HepG2 (cell line): ENCODE data around the gene GJA3. TPM values are rescaled to one million over a fixed set of nuclear protein-coding genes. Genes with fewer than 3 reads are reported as not detected.

Experiments used
- CAMTA2 ChIP-seq: sonication (generic); formaldehyde crosslinking; IDR thresholded peaks from 2 replicates; pipeline ENCODE4 v1.4.0; 2020; ENCODE audit warnings: mild to moderate bottlenecking, missing genetic modification reagents, borderline replicate concordance
- CREB1 ChIP-seq, 2 experiments: fragments of 450-650 bp in 1 of 2; IDR thresholded peaks; 2 replicates each; pipeline ENCODE4 v1.6.1; 2016 to 2017; ENCODE audit warnings: control low read depth in 1 of 2, mild to moderate bottlenecking in 1 of 2, missing compliant biosample characterization in 1 of 2, missing genetic modification characterization in 1 of 2
- KLF6 ChIP-seq: IDR thresholded peaks from 2 replicates; pipeline ENCODE4 v1.8.0; 2016; ENCODE audit warnings: missing biosample characterization, missing genetic modification reagents
- LCORL ChIP-seq, 2 experiments: fragments of 450-650 bp in 1 of 2; sonication (generic) in 1 of 2; formaldehyde crosslinking in 1 of 2; IDR thresholded peaks; 2 replicates each; pipeline versions ENCODE4 v1.5.0 to v1.6.1; 2017 to 2020; ENCODE audit warnings: antibody characterized with exemption in 1 of 2, missing genetic modification reagents in 1 of 2
- MED1 ChIP-seq: sonication (generic); formaldehyde crosslinking; IDR thresholded peaks from 2 replicates; pipeline ENCODE4 v1.4.0; 2020; ENCODE audit warnings: missing genetic modification reagents
- POLR2G ChIP-seq: fragments of 200-400 bp; formaldehyde crosslinking; IDR thresholded peaks from 2 replicates; pipeline ENCODE4 v1.6.1; 2018; ENCODE audit warnings: mild to moderate bottlenecking, low read depth, low read length, moderate library complexity
- SOX5 ChIP-seq: IDR thresholded peaks from 2 replicates; pipeline ENCODE4 v1.6.1; 2016; ENCODE audit warnings: borderline replicate concordance
- SOX6 ChIP-seq, 2 experiments: fragments of 450-650 bp in 1 of 2; sonication (generic) in 1 of 2; formaldehyde crosslinking in 1 of 2; IDR thresholded peaks; 2 replicates each; pipeline versions ENCODE4 v1.4.0 to v1.6.1; 2017 to 2020; ENCODE audit warnings: antibody characterized with exemption in 1 of 2, mild to moderate bottlenecking in 1 of 2, missing genetic modification reagents in 1 of 2
- TAF15 ChIP-seq: fragments of 200-400 bp; formaldehyde crosslinking; IDR thresholded peaks from one replicate; pipeline ENCODE4 v1.6.1; 2018; ENCODE audit warnings: mild to moderate bottlenecking, low read depth, low read length; ENCODE audit not compliant: poor library complexity, severe bottlenecking
- ZNF317 ChIP-seq: sonication (generic); formaldehyde crosslinking; IDR thresholded peaks from 2 replicates; pipeline ENCODE4 v1.5.0; 2020; ENCODE audit warnings: mild to moderate bottlenecking, missing genetic modification reagents
- ZNF430 ChIP-seq: sonication (generic); formaldehyde crosslinking; IDR thresholded peaks from 2 replicates; pipeline ENCODE4 v1.9.0; 2021; ENCODE audit warnings: mild to moderate bottlenecking, missing genetic modification reagents
- ZNF432 ChIP-seq: sonication (generic); formaldehyde crosslinking; IDR thresholded peaks from 2 replicates; pipeline ENCODE4 v1.5.0; 2020; ENCODE audit warnings: missing genetic modification reagents, mild to moderate bottlenecking, borderline replicate concordance
- ZNF598 ChIP-seq: sonication (generic); formaldehyde crosslinking; IDR thresholded peaks from 2 replicates; pipeline ENCODE4 v1.5.1; 2020; ENCODE audit warnings: mild to moderate bottlenecking, missing genetic modification reagents, borderline replicate concordance
- ZNF619 ChIP-seq: sonication (generic); formaldehyde crosslinking; IDR thresholded peaks from 2 replicates; pipeline ENCODE4 v1.4.0; 2020; ENCODE audit warnings: mild to moderate bottlenecking, missing genetic modification reagents
- ZNF674 ChIP-seq: sonication (generic); formaldehyde crosslinking; IDR thresholded peaks from 2 replicates; pipeline ENCODE4 v1.5.0; 2020; ENCODE audit warnings: low read depth, mild to moderate bottlenecking, missing genetic modification reagents
- ZSCAN20 ChIP-seq: sonication (generic); formaldehyde crosslinking; IDR thresholded peaks from 2 replicates; pipeline ENCODE4 v1.4.0; 2020; ENCODE audit warnings: missing genetic modification reagents, mild to moderate bottlenecking, borderline replicate concordance
- polyA plus RNA-seq, 8 experiments: library from polyadenylated mRNA; depleted of rRNA in 3 of 8; stranded (reverse) in 7 of 8; unstranded in 1 of 8; fragments of >200 nt; fragmentation: Illumina TruSeq in 4 of 8; extraction: Trizol in 4 of 8; gene quantifications; 2 replicates each; pipeline versions ENCODE4 v1.2.1 to v1.2.3, GENCODE V29; 2011 to 2016; ENCODE audit warnings: low read depth in 4 of 8, missing spikeins in 1 of 8, mixed read lengths in 1 of 8; ENCODE audit not compliant: insufficient read depth in 1 of 8
- total RNA-seq, 5 experiments: library from RNA; depleted of rRNA; stranded (reverse); fragments of >200 nt; fragmentation: Illumina TruSeq; extraction: Trizol; gene quantifications; 2 replicates each; pipeline ENCODE4 v1.2.3, GENCODE V29; 2016; ENCODE audit warnings: low read depth in 1 of 5
- TF ChIP-seq, protein P1 (sequence below): sonication (generic); IDR thresholded peaks from 2 replicates; pipeline ENCODE4 v1.6.1; 2016; ENCODE audit warnings: low read depth, borderline replicate concordance
- TF ChIP-seq, protein P2 (sequence below): IDR thresholded peaks from 2 replicates; pipeline ENCODE4 v1.6.1; 2016
- TF ChIP-seq, protein P3 (sequence below): sonication (generic); formaldehyde crosslinking; IDR thresholded peaks from 2 replicates; pipeline ENCODE4 v1.4.0; 2020; ENCODE audit warnings: low read depth, mild to moderate bottlenecking, missing genetic modification reagents
- TF ChIP-seq, protein P4 (sequence below): IDR thresholded peaks from 2 replicates; pipeline ENCODE4 v1.6.1; 2016; ENCODE audit warnings: mild to moderate bottlenecking, missing biosample characterization, missing genetic modification reagents
- TF ChIP-seq, protein P5 (sequence below): sonication (generic); formaldehyde crosslinking; IDR thresholded peaks from 2 replicates; pipeline ENCODE4 v1.8.0; 2023; ENCODE audit warnings: mild to moderate bottlenecking, missing genetic modification reagents
- TF ChIP-seq, protein P6 (sequence below): sonication (generic); formaldehyde crosslinking; IDR thresholded peaks from 2 replicates; pipeline ENCODE4 v1.4.0; 2020; ENCODE audit warnings: missing genetic modification reagents

GJA3 gene
- total and polyA plus RNA-seq, 2 of the 13 experiments (the other 11 are each of a cell fraction or from before 2014, with no cell fraction given) = 0.04 TPM

DNA sequence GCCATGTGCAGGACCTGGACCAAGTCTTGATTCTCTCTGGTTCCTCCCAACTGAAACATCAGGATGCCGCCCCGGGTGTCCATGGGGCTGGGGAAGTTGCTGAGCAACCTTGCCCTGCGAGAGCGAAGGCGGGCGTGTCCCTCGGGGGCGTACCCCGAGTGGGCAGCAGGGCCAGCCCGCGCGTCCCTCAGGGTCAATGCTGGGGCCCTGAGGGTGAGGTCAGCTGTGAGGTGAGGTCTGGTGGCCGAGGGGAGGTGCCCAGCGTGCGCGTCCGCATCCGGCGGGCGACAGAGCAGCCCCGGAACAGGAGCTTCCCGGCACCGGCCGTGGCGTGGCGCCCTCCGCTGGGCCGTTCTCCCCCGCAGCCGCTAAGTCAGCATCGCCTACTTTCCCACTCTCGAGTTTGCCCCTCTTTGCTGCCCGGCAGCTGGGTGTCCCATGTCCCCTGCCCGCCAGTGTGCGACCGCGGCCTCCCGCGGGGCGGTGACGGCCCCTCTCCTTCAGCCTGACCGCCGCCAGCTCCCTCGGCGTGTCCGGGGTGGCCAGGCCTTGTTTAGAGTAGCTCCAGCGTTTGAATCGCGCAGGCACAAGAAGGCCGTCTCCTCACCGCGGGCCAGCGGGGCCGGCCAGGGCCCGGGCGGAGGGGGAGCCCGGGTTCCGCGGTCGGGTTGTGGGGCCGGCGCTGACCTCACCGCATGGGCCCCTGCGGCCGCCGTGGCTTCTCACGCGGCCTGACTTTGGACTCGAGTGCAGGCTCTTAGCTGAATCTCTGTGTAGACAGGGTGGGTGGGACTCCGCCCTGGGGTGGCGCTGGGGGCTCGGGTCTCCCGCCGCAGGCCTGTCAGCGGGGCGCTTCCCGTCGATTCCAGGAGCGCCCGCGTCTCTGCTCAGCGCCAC, 33.0 kb downstream of the GJA3 start (continued):
- 0 out of 2 replicates have a peak, but pooled peaks have one; percentile 22 for TF ChIP-seq CREB1 (IDR thresholded peaks at IDR 0.05)
- TF ChIP-seq CREB1 (CRISPR knock-in tag; IDR thresholded peaks at IDR 0.05) = no peak
- no peak for TF ChIP-seq TAF15
- TF ChIP-seq ZNF619 = peak; percentile 49; the same call in 1 of the 2 replicates
- TF ChIP-seq ZSCAN20 (CRISPR knock-in tag) = peak; percentile 90; the same call in 1 of the 2 replicates
- TF ChIP-seq ZNF317 = no peak
- TF ChIP-seq LCORL (IDR thresholded peaks at IDR 0.05) = no peak
- peak; percentile 75 for TF ChIP-seq LCORL (CRISPR knock-in tag; IDR thresholded peaks at IDR 0.05)
- TF ChIP-seq KLF6 = no peak
- no peak for TF ChIP-seq SOX5
- TF ChIP-seq SOX6 (IDR thresholded peaks at IDR 0.05) = no peak
- TF ChIP-seq SOX6 (CRISPR knock-in tag; IDR thresholded peaks at IDR 0.05) = peak; percentile 69
- TF ChIP-seq, protein P1, sequence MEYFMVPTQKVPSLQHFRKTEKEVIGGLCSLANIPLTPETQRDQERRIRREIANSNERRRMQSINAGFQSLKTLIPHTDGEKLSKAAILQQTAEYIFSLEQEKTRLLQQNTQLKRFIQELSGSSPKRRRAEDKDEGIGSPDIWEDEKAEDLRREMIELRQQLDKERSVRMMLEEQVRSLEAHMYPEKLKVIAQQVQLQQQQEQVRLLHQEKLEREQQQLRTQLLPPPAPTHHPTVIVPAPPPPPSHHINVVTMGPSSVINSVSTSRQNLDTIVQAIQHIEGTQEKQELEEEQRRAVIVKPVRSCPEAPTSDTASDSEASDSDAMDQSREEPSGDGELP = peak; percentile 90; the same call in 1 of the 2 replicates
- TF ChIP-seq ZNF598 (CRISPR knock-in tag) = peak; percentile 73
- no peak for TF ChIP-seq ZNF432
- TF ChIP-seq, protein P2, sequence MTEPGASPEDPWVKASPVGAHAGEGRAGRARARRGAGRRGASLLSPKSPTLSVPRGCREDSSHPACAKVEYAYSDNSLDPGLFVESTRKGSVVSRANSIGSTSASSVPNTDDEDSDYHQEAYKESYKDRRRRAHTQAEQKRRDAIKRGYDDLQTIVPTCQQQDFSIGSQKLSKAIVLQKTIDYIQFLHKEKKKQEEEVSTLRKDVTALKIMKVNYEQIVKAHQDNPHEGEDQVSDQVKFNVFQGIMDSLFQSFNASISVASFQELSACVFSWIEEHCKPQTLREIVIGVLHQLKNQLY (CRISPR knock-in tag) = no peak
- TF ChIP-seq ZNF430 = peak; percentile 82; the same call in 1 of the 2 replicates
- TF ChIP-seq POLR2G = peak; percentile 81
- TF ChIP-seq, protein P3, sequence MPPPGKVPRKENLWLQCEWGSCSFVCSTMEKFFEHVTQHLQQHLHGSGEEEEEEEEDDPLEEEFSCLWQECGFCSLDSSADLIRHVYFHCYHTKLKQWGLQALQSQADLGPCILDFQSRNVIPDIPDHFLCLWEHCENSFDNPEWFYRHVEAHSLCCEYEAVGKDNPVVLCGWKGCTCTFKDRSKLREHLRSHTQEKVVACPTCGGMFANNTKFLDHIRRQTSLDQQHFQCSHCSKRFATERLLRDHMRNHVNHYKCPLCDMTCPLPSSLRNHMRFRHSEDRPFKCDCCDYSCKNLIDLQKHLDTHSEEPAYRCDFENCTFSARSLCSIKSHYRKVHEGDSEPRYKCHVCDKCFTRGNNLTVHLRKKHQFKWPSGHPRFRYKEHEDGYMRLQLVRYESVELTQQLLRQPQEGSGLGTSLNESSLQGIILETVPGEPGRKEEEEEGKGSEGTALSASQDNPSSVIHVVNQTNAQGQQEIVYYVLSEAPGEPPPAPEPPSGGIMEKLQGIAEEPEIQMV (CRISPR knock-in tag) = peak; percentile 24; the same call in 1 of the 2 replicates
- no peak for TF ChIP-seq ZNF674 (CRISPR knock-in tag)
- TF ChIP-seq, protein P4, sequence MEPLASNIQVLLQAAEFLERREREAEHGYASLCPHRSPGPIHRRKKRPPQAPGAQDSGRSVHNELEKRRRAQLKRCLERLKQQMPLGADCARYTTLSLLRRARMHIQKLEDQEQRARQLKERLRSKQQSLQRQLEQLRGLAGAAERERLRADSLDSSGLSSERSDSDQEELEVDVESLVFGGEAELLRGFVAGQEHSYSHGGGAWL (CRISPR knock-in tag) = peak; percentile 54; the same call in 1 of the 2 replicates
- TF ChIP-seq, protein P5, sequence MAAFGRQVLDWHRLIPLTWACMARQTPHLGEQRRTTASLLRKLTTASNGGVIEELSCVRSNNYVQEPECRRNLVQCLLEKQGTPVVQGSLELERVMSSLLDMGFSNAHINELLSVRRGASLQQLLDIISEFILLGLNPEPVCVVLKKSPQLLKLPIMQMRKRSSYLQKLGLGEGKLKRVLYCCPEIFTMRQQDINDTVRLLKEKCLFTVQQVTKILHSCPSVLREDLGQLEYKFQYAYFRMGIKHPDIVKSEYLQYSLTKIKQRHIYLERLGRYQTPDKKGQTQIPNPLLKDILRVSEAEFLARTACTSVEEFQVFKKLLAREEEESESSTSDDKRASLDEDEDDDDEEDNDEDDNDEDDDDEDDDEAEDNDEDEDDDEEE (CRISPR knock-in tag) = no peak
- no peak for TF ChIP-seq CAMTA2
- peak; percentile 45 for TF ChIP-seq MED1 (CRISPR knock-in tag)
- TF ChIP-seq, protein P6, sequence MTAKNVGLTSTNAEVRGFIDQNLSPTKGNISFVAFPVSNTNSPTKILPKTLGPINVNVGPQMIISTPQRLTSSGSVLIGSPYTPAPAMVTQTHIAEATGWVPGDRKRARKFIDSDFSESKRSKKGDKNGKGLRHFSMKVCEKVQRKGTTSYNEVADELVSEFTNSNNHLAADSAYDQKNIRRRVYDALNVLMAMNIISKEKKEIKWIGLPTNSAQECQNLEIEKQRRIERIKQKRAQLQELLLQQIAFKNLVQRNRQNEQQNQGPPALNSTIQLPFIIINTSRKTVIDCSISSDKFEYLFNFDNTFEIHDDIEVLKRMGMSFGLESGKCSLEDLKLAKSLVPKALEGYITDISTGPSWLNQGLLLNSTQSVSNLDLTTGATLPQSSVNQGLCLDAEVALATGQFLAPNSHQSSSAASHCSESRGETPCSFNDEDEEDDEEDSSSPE = peak; percentile 34; the same call in 1 of the 2 replicates
